ENCODE measurements around the gene ELMOD2. TPM values are rescaled to one million over a fixed set of nuclear protein-coding genes. Genes with fewer than 3 reads are reported as not detected.
A peak's percentile ranks its signal among the peaks of the same experiment; 100 is the strongest.

The ELMOD2 gene
- total RNA-seq, 1 experiment from 2014 or later = 27.4 TPM

- TF ChIP-seq, protein P1, sequence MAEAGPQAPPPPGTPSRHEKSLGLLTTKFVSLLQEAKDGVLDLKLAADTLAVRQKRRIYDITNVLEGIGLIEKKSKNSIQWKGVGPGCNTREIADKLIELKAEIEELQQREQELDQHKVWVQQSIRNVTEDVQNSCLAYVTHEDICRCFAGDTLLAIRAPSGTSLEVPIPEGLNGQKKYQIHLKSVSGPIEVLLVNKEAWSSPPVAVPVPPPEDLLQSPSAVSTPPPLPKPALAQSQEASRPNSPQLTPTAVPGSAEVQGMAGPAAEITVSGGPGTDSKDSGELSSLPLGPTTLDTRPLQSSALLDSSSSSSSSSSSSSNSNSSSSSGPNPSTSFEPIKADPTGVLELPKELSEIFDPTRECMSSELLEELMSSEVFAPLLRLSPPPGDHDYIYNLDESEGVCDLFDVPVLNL (CRISPR knock-in tag; IDR thresholded peaks at IDR 0.05; ENCODE audit: borderline replicate concordance, low read depth) = no peak
- no peak for TF ChIP-seq RELA (CRISPR knock-in tag; IDR thresholded peaks at IDR 0.05; ENCODE audit: borderline replicate concordance)
- no peak for TF ChIP-seq ARID4B (CRISPR knock-in tag; IDR thresholded peaks at IDR 0.05; ENCODE audit: borderline replicate concordance)
These were observed 8.5 kb upstream of the ELMOD2 start (continued) for GRCh38 chr4:140515423-140515822.

DNA sequence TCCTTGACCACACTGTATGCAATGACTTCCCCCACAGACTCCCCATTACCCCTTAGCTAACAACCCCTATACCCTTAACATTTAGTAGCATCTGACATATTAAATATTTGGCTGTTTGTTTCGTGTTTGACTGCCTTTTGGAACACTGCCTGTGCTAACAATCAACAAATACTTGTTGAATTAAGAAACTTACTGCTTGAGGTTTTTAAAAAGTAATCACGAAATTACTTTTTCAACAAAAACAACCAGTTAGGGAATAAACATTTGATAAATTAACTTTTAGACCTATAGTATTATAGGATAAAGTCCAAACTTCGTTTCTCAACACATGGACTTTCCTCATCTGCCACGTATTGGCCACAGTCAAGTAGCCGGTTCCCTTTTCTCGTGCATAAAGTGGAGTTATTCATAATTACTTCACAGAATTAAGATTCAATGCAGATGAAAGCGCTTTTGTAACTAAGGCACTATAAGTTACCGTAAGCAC is 555 bp upstream of the ELMOD2 start:
- H3K4me3 Mint-ChIP-seq = peak overlapping the region; percentile 86
- ChIA-PET POLR2A (interaction anchor here (0.9 to 1.1 kb wide), 2 partner anchors 42 to 150 kb away, joined by 4 read pairs; partner anchors contain the start of gene SCOC), CTCF (interaction anchor here (0.8 to 1.5 kb wide), 9 partner anchors 8 to 330 kb away, joined by 3 to 14 read pairs (median 6); partner anchors contain the start of genes CLGN, MGAT4D, SCOC and TBC1D9)
- H3K9me3 Mint-ChIP-seq = peaks cover 4% of the 10 kb centered on the region; the same call in 1 of the 2 replicates
- ATAC-seq (no peak), DNase-seq (ENCODE audit: low spot score) (no peak)
- TF ChIP-seq KAT7 (CRISPR knock-in tag; IDR thresholded peaks at IDR 0.05; ENCODE audit: borderline replicate concordance) (no peak), TCF7 (CRISPR knock-in tag; IDR thresholded peaks at IDR 0.05; ENCODE audit: low read depth) (no peak), USF2 (CRISPR knock-in tag; IDR thresholded peaks at IDR 0.05) (no peak), ATF6 (CRISPR knock-in tag; IDR thresholded peaks at IDR 0.05) (no peak), NR2C2 (CRISPR knock-in tag; IDR thresholded peaks at IDR 0.05) (no peak)
- TF ChIP-seq, protein P2, sequence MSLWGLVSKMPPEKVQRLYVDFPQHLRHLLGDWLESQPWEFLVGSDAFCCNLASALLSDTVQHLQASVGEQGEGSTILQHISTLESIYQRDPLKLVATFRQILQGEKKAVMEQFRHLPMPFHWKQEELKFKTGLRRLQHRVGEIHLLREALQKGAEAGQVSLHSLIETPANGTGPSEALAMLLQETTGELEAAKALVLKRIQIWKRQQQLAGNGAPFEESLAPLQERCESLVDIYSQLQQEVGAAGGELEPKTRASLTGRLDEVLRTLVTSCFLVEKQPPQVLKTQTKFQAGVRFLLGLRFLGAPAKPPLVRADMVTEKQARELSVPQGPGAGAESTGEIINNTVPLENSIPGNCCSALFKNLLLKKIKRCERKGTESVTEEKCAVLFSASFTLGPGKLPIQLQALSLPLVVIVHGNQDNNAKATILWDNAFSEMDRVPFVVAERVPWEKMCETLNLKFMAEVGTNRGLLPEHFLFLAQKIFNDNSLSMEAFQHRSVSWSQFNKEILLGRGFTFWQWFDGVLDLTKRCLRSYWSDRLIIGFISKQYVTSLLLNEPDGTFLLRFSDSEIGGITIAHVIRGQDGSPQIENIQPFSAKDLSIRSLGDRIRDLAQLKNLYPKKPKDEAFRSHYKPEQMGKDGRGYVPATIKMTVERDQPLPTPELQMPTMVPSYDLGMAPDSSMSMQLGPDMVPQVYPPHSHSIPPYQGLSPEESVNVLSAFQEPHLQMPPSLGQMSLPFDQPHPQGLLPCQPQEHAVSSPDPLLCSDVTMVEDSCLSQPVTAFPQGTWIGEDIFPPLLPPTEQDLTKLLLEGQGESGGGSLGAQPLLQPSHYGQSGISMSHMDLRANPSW (CRISPR knock-in tag; conservative IDR thresholded peaks at IDR 0.05; ENCODE audit: low read depth) = no peak
- H3K36me3 Mint-ChIP-seq = peaks cover 12% of the 10 kb centered on the region
- H3K4me1 Mint-ChIP-seq = peaks cover 9% of the 10 kb centered on the region
- H3K27ac Mint-ChIP-seq = no peak overlapping the region
- H3K27me3 Mint-ChIP-seq (ENCODE audit: low read depth) = peaks cover 28% of the 10 kb centered on the region

DNA sequence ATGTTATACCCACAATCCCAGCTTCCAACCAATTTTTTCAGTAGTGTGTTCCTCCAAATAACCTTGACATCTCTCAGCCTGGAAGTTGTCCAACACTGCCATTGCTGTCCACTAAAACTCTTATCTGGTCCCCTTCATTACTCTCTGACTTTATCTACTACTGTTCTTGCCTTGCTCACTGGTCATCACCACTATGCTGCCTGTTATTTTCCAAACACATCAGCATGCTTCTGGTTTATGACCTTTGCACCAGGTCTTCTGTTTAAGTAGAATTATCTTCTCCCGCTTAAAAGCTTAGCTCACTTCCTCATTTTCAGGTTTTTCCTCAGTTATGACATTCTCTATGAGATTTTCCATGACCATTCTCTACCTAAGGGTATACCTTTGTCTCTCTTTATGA is 5.5 kb downstream of the ELMOD2 start:
- Mint-ChIP-seq H3K4me1 (peaks cover 9% of the 10 kb centered on the region), H3K9me3 (no peaks in the 10 kb centered on the region), H3K27ac (no peak overlapping the region), H3K27me3 (ENCODE audit: low read depth) (no peaks in the 10 kb centered on the region), H3K4me3 (no peak overlapping the region), H3K36me3 (peaks cover 12% of the 10 kb centered on the region)
- DNase-seq (ENCODE audit: low spot score) (no peak), ATAC-seq (no peak)
- ChIA-PET POLR2A (no interaction called here), CTCF (no interaction called here)
- TF ChIP-seq ZNF671 (CRISPR knock-in tag; IDR thresholded peaks at IDR 0.05) (no peak), NR2C2 (CRISPR knock-in tag; IDR thresholded peaks at IDR 0.05) (no peak), NR1H2 (CRISPR knock-in tag; IDR thresholded peaks at IDR 0.05) (no peak), JAZF1 (CRISPR knock-in tag; IDR thresholded peaks at IDR 0.05) (no peak), ZNF232 (CRISPR knock-in tag; IDR thresholded peaks at IDR 0.05) (no peak), FOXK1 (CRISPR knock-in tag; IDR thresholded peaks at IDR 0.05) (no peak), ZNF121 (CRISPR knock-in tag; IDR thresholded peaks at IDR 0.05) (no peak), TP53 (CRISPR knock-in tag; IDR thresholded peaks at IDR 0.05) (no peak), CREM (CRISPR knock-in tag; IDR thresholded peaks at IDR 0.05) (no peak), ZMAT4 (CRISPR knock-in tag; IDR thresholded peaks at IDR 0.05) (no peak)
- TF ChIP-seq, protein P3, sequence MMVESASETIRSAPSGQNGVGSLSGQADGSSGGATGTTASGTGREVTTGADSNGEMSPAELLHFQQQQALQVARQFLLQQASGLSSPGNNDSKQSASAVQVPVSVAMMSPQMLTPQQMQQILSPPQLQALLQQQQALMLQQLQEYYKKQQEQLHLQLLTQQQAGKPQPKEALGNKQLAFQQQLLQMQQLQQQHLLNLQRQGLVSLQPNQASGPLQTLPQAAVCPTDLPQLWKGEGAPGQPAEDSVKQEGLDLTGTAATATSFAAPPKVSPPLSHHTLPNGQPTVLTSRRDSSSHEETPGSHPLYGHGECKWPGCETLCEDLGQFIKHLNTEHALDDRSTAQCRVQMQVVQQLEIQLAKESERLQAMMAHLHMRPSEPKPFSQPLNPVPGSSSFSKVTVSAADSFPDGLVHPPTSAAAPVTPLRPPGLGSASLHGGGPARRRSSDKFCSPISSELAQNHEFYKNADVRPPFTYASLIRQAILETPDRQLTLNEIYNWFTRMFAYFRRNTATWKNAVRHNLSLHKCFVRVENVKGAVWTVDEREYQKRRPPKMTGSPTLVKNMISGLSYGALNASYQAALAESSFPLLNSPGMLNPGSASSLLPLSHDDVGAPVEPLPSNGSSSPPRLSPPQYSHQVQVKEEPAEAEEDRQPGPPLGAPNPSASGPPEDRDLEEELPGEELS (CRISPR knock-in tag; IDR thresholded peaks at IDR 0.05) = no peak
